Measurements from ENCODE around the gene SLC25A26. TPM values are rescaled to one million over a fixed set of nuclear protein-coding genes. Genes with fewer than 3 reads are reported as not detected.
A peak's percentile ranks its signal among the peaks of the same experiment; 100 is the strongest.
"Not testable (repeated sequence)": the region's sequence is repeated elsewhere in the genome, so short reads cannot be mapped to it uniquely, and the experiment has no call there.

Gene SLC25A26
- total RNA-seq, 2 donors from 2014 or later = 8.6 to 9.2 TPM

DNA sequence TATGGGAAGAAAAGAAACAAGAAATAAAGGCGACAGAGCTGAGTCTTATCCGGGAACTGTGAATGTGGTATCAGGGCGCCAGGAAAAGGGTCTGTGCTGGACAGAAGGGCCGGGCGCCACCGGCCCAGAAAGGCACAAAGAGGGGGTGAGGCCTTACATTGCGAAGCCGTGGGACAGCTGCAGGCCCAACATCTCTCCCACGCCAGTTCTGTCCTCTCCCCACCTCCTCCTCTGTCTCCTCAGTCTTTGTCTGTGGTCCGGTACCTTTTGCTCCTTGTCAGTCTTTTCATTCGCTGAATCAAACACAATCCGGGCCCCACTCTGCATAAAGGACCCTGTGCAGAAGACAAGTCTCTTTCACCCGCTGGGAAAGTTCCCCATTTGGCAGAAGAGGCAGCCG is 198.2 kb downstream of the SLC25A26 start:
- ATAC-seq (peak; percentile 34), DNase-seq (peak in 1 of 4 donors; percentile 53)
- Histone ChIP-seq H3K9me3 (peaks cover 0 to 6% (median 0%) of the 10 kb centered on the region in 3 donors), H3K4me3 (no peak overlapping the region), H3K27me3 (no peaks in the 10 kb centered on the region), H3K4me1 (peaks cover 55% of the 10 kb centered on the region), H3K27ac (peak overlapping the region; percentile 29 to 58 (median 40)), H3K36me3 (replicated peaks in 1 of 2; ENCODE audit: insufficient read depth in 1 of 2, low read depth in 2 of 2) (peaks cover 0 to 6% of the 10 kb centered on the region in 2 donors)
- intact Hi-C loops (cut with DNase I) = no loop called here
- TF ChIP-seq, protein P1, sequence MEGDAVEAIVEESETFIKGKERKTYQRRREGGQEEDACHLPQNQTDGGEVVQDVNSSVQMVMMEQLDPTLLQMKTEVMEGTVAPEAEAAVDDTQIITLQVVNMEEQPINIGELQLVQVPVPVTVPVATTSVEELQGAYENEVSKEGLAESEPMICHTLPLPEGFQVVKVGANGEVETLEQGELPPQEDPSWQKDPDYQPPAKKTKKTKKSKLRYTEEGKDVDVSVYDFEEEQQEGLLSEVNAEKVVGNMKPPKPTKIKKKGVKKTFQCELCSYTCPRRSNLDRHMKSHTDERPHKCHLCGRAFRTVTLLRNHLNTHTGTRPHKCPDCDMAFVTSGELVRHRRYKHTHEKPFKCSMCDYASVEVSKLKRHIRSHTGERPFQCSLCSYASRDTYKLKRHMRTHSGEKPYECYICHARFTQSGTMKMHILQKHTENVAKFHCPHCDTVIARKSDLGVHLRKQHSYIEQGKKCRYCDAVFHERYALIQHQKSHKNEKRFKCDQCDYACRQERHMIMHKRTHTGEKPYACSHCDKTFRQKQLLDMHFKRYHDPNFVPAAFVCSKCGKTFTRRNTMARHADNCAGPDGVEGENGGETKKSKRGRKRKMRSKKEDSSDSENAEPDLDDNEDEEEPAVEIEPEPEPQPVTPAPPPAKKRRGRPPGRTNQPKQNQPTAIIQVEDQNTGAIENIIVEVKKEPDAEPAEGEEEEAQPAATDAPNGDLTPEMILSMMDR (IDR thresholded peaks at IDR 0.05) = no peak
- no peak for TF ChIP-seq POLR2A (IDR thresholded peaks at IDR 0.05)
- WGBS, 2 donors = 52 to 55% methylated on average over 14 of the region's 14 CpGs

DNA sequence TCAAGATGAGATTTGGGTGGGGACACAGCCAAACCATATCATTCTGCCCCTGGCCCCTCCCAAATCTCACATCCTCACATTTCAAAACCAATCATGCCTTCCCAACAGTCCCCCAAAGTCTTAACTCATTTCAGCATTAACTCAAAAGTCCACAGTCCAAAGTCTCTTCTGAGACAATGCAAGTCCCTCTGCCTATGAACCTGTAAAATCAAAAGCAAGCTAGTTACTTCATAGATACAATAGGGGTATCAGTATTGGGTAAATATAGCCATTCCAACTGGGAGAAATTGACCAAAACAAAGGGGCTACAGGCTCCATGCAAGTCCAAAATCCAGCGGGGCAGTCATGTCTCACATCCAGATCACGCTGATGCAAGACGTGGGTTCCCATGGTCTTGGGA is 200.3 kb downstream of the SLC25A26 start:
- 73 to 86% methylated on average over 3 of the region's 3 CpGs for WGBS, 2 donors

DNA sequence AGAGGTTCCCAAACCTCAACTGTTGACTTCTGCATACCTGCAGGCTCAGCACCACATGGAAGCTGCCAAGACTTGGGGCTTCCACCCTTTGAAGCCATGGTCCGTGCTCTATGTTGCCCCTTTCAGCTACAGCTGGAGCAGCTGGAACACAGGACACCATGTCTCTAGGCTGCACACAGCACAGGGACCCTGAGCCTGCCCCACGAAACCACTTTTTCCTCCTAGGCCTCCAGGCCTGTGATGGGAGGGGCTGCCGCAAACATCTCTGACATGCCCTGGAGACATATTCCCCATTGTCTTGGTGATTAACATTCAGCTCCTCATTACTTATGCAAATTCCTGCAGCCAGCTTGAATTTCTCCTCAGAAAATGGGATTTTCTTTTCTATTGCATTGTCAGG is 201.1 kb downstream of the SLC25A26 start:
- H3K27ac ChIP-seq = peak overlapping the region in 1 of 4 donors; percentile 18
- intact Hi-C loops (cut with DNase I) = not testable (repeated sequence)

More for the DNA sequence above, 200.3 kb downstream of the SLC25A26 start:
- Histone ChIP-seq H3K4me1 (peaks cover 71% of the 10 kb centered on the region), H3K27ac (peak overlapping the region in 1 of 4 donors; percentile 18)
- DNase-seq; H3K9me3 ChIP-seq; H3K36me3 ChIP-seq (replicated peaks in 1 of 2; ENCODE audit: insufficient read depth in 1 of 2, low read depth in 2 of 2); H3K4me3 ChIP-seq; H3K27me3 ChIP-seq; ATAC-seq; intact Hi-C loops (cut with DNase I): not testable (repeated sequence)

DNA sequence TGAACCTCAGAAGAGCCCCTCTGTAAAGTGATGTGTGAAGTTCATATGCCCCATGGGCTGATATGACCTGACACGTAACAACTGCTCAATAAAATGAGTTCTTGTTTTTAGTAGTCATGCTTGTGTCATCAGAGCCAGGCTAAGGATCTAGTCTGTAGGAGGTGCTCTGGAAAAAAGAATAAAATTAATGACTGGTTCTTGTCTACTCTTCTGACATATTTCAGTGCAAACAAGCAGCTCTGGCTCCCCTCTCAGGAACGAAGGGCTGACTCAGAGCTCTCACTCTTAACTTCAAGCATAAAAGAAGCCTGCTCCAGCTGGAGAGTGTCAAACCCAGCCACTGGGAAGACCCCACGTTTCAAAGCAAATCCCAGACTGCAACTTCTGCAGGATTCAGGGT is 203.0 kb downstream of the SLC25A26 start:
- Histone ChIP-seq H3K4me3 (no peak overlapping the region), H3K9me3 (peaks cover 0 to 6% (median 0%) of the 10 kb centered on the region in 3 donors), H3K27ac (peak overlapping the region in 2 of 4 donors; percentile 79 to 85), H3K36me3 (replicated peaks in 1 of 2; ENCODE audit: insufficient read depth in 1 of 2, low read depth in 2 of 2) (no peaks in the 10 kb centered on the region), H3K27me3 (no peaks in the 10 kb centered on the region), H3K4me1 (peaks cover 71% of the 10 kb centered on the region)
- intact Hi-C loops (cut with DNase I) = no loop called here
- WGBS, 2 donors = 2 to 67% methylated on average over 3 of the region's 3 CpGs
- DNase-seq (no peak), ATAC-seq (no peak)
- TF ChIP-seq, protein P1 (IDR thresholded peaks at IDR 0.05) = no peak
- no peak for TF ChIP-seq POLR2A (IDR thresholded peaks at IDR 0.05)

More for the DNA sequence above, 201.1 kb downstream of the SLC25A26 start:
- WGBS, 2 donors = 93 to 96% methylated on average over 3 of the region's 3 CpGs
- not testable (repeated sequence) for H3K27me3 ChIP-seq; H3K36me3 ChIP-seq (replicated peaks in 1 of 2; ENCODE audit: insufficient read depth in 1 of 2, low read depth in 2 of 2); ATAC-seq; H3K4me3 ChIP-seq; DNase-seq; H3K9me3 ChIP-seq
- H3K4me1 ChIP-seq = peaks cover 71% of the 10 kb centered on the region

DNA sequence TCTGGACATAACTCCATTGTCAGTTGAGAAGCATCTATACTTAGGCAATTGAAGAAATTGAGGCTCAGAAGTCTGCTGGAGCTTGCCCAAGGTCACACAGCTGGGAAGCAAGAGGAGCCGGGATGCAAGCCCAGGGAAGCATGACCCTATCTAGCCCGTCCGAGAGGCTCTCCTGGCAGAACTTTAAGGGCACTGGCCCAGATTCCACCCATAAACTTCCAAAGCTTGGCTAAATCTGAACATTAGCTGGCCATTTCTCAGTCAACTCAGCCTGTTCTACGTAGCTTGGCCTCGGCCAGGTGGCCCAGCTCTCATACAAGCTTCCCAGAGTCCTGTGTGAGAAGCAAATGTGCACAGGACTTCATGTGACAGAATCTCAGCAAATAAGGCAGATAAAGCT is 204.2 kb downstream of the SLC25A26 start:
- DNase-seq = peak; percentile 78 to 89 (median 86)
- H3K27me3 ChIP-seq = no peaks in the 10 kb centered on the region
- H3K36me3 ChIP-seq (replicated peaks in 1 of 2; ENCODE audit: insufficient read depth in 1 of 2, low read depth in 2 of 2) = no peaks in the 10 kb centered on the region
- peaks cover 71% of the 10 kb centered on the region for H3K4me1 ChIP-seq
- intact Hi-C loops (cut with DNase I) = no loop called here
- H3K9me3 ChIP-seq = peaks cover 0 to 6% (median 0%) of the 10 kb centered on the region in 3 donors
- no peak overlapping the region for H3K4me3 ChIP-seq
- WGBS, 2 donors = 33 to 49% methylated on average over 5 of the region's 5 CpGs
- no peak for TF ChIP-seq POLR2A (IDR thresholded peaks at IDR 0.05)
- TF ChIP-seq, protein P1 (IDR thresholded peaks at IDR 0.05) = no peak
- peak; percentile 77 for ATAC-seq
- peak overlapping the region; percentile 75 to 90 (median 82) for H3K27ac ChIP-seq

DNA sequence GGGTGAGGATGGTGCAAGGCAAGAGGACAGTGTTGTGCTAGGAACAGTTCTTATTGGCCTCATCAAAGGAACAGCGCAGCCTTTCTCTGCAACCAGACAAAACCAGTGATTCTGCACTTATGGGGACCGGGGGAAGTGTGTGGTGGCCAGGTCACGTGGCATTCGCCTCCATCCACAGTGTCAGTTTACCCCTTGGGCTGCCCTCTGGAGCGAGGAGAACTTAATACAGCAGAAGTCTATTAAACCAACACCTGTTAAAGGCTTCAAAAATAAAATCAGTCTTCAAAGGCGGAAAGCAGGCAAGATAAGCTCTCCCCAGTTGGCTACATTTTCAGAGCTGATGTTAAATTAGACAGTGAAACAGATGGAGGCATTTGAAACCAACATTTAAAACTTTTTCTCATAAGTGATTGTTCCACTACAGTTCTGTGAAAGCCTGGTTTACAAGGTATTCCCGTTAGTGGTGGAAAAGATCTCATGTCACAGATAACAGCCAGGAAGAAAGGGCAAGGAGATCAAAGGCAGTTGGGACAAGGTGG is 204.8 kb downstream of the SLC25A26 start:
- Histone ChIP-seq H3K4me3 (no peak overlapping the region), H3K4me1 (peaks cover 75% of the 10 kb centered on the region), H3K27me3 (no peaks in the 10 kb centered on the region), H3K9me3 (peaks cover 0 to 6% (median 0%) of the 10 kb centered on the region in 3 donors), H3K27ac (peak overlapping the region; percentile 75 to 90 (median 82)), H3K36me3 (replicated peaks in 1 of 2; ENCODE audit: insufficient read depth in 1 of 2, low read depth in 2 of 2) (no peaks in the 10 kb centered on the region)
- ATAC-seq (peak; percentile 3), DNase-seq (no peak)
- 31 to 39% methylated on average over 7 of the region's 7 CpGs for WGBS, 2 donors
- TF ChIP-seq POLR2A (IDR thresholded peaks at IDR 0.05) = no peak
- intact Hi-C loops (cut with DNase I) = no loop called here

All from body of pancreas (tissue), 4 donors.